Testis (tissue), 3 donors: ENCODE results near the gene ARHGAP30. TPM values are rescaled to one million over a fixed set of nuclear protein-coding genes. Genes with fewer than 3 reads are reported as not detected.
A peak's percentile ranks its signal among the peaks of the same experiment; 100 is the strongest.

ENCODE experiments used
- DNase-seq: peaks from one replicate; pipeline ENCODE4 v3.0.0-alpha.2; 2019
- H3K27ac ChIP-seq, 2 donors: fragments of 200-600 bp; sonication (generic); one replicate each; pipeline ENCODE4 v1.5.1; 2019
- H3K27me3 ChIP-seq: fragments of 200-600 bp; sonication (generic); one replicate; pipeline ENCODE4 v1.5.1; 2019
- H3K36me3 ChIP-seq: fragments of 200-600 bp; sonication (generic); one replicate; pipeline ENCODE4 v1.5.1; 2017; ENCODE audit warnings: low read depth; ENCODE audit errors: missing control alignments
- H3K4me1 ChIP-seq: fragments of 200-600 bp; sonication (generic); one replicate; pipeline ENCODE4 v1.5.1; 2019
- H3K4me3 ChIP-seq, 2 donors: fragments of 200-600 bp; sonication (generic); one replicate each; pipeline ENCODE4 v1.5.1; 2017 to 2019
- H3K9me3 ChIP-seq: fragments of 200-600 bp; sonication (generic); one replicate; pipeline ENCODE4 v1.5.1; 2017
- CTCF ChIP-seq, 3 experiments: fragments of 450-650 bp in 2 of 3; fragments of 200-600 bp in 1 of 3; sonication (generic) in 1 of 3; IDR thresholded peaks; one replicate each; pipeline ENCODE4 v1.5.1; 2016 to 2019; ENCODE audit warnings: antibody characterized with exemption in 3 of 3, mild to moderate bottlenecking in 2 of 3, moderate library complexity in 1 of 3
- POLR2A ChIP-seq: fragments of 450-650 bp; IDR thresholded peaks from one replicate; pipeline ENCODE4 v1.6.1; 2017; ENCODE audit warnings: antibody characterized with exemption, mild to moderate bottlenecking, moderate library complexity
- WGBS, 2 donors: methylation state at CpG; one replicate each; pipeline ENCODE4 v1.1.5; 2018; 5-methylcytosine and 5-hydroxymethylcytosine counted together
- intact Hi-C: fragments of 100-400 bp; cut with DNase I; formaldehyde crosslinking; loops from one replicate; pipeline ENCODE4 v1.15.1; 2023; ENCODE audit warnings: low total_unique reads
- polyA plus RNA-seq: library from polyadenylated mRNA; stranded (reverse); fragments of 350-450 nt; fragmentation: Illumina TruSeq; extraction: RNeasy Lipid Tissue Mini Kit (QIAGEN cat#74804); gene quantifications from one replicate; pipeline ENCODE4 v1.2.3, GENCODE V29; 2014; ENCODE audit warnings: low read depth, low replicate concordance; ENCODE audit not compliant: insufficient read depth
- total RNA-seq, 2 donors: library from RNA; depleted of rRNA; stranded (reverse); fragments of >200 nt; gene quantifications; one replicate each; pipeline ENCODE4 v1.2.3, GENCODE V29; 2016

The ARHGAP30 gene
- total and polyA plus RNA-seq, 3 donors from 2014 or later: 0.79 to 5.4 (median 1.6) TPM

- intact Hi-C loops: no loop called here
- H3K27ac ChIP-seq: no peak overlapping the region
- H3K4me3 ChIP-seq: no peak overlapping the region
- H3K4me1 ChIP-seq: no peaks in the 10 kb centered on the region
- H3K27me3 ChIP-seq: no peaks in the 10 kb centered on the region
- WGBS, 2 donors: 90 to 95% methylated on average over 7 to 10 of the region's 10 CpGs
- TF ChIP-seq POLR2A: no peak
- no peak for TF ChIP-seq CTCF (IDR thresholded peaks at IDR 0.05)
- no peak for DNase-seq
- no peaks in the 10 kb centered on the region for H3K36me3 ChIP-seq
- no peaks in the 10 kb centered on the region for H3K9me3 ChIP-seq
Measured at GRCh38 chr1:161051219-161051618, 18.5 kb downstream of the ARHGAP30 start.

- intact Hi-C loops: no loop called here
- H3K27me3 ChIP-seq: no peaks in the 10 kb centered on the region
- no peak overlapping the region for H3K27ac ChIP-seq
- WGBS, 2 donors: 89 to 92% methylated on average over 4 to 5 of the region's 5 CpGs
- H3K4me3 ChIP-seq: no peak overlapping the region
- no peaks in the 10 kb centered on the region for H3K9me3 ChIP-seq
- DNase-seq: no peak
- TF ChIP-seq CTCF (IDR thresholded peaks at IDR 0.05) (no peak), POLR2A (no peak)
- no peaks in the 10 kb centered on the region for H3K36me3 ChIP-seq
- peaks cover 5% of the 10 kb centered on the region for H3K4me1 ChIP-seq
Measured at GRCh38 chr1:161048949-161049722, 20.6 kb downstream of the ARHGAP30 start.

- no peaks in the 10 kb centered on the region for H3K9me3 ChIP-seq
- H3K27me3 ChIP-seq: no peaks in the 10 kb centered on the region
- 82 to 89% methylated on average over 12 to 18 of the region's 18 CpGs for WGBS, 2 donors
- DNase-seq: no peak
- intact Hi-C loops: no loop called here
- TF ChIP-seq CTCF (IDR thresholded peaks at IDR 0.05) (no peak), POLR2A (no peak)
- no peak overlapping the region for H3K4me3 ChIP-seq
- peaks cover 8% of the 10 kb centered on the region for H3K4me1 ChIP-seq
- no peaks in the 10 kb centered on the region for H3K36me3 ChIP-seq
- no peak overlapping the region for H3K27ac ChIP-seq
Measured at GRCh38 chr1:161047436-161048420, 22.0 kb downstream of the ARHGAP30 start.

GRCh38 chr1:161046605-161047228 lies 23.0 kb downstream of the ARHGAP30 start:
- TF ChIP-seq POLR2A (no peak), CTCF (IDR thresholded peaks at IDR 0.05) (no peak)
- Histone ChIP-seq H3K4me3 (peak overlapping the region; percentile 77 to 98), H3K27ac (peak overlapping the region; percentile 91 to 92), H3K27me3 (no peaks in the 10 kb centered on the region), H3K4me1 (peaks cover 8% of the 10 kb centered on the region), H3K9me3 (no peaks in the 10 kb centered on the region), H3K36me3 (no peaks in the 10 kb centered on the region)
- 30 to 62% methylated on average over 2 of the region's 2 CpGs for WGBS, 2 donors
- no peak for DNase-seq
- intact Hi-C loops: no loop called here
